Activated CD8-positive, alpha-beta T cell treated with anti-CD3 and anti-CD28 coated beads for 36 hours (primary cell): Measurements from ENCODE around the gene SELENOT. TPM values are rescaled to one million over a fixed set of nuclear protein-coding genes. Genes with fewer than 3 reads are reported as not detected.

Source experiments
- ATAC-seq: fragments of 200-7000 bp; cut with Tn5 transposase; one replicate; pipeline ENCODE4 v1.10.0; 2021; ENCODE audit warnings: mild to moderate bottlenecking, moderate library complexity
- CTCF ChIA-PET: fragments of 350-600 bp; sonication (Branson Sonifier 250); formaldehyde crosslinking; loops from one replicate; lab custom pipeline; 2021; ENCODE audit warnings: antibody characterized with exemption; lab: Charles Lee
- POLR2A ChIA-PET: fragments of 350-600 bp; sonication (Branson Sonifier 250); formaldehyde crosslinking; loops from one replicate; lab custom pipeline; 2021; ENCODE audit warnings: antibody characterized with exemption; lab: Charles Lee
- DNase-seq: peaks from one replicate; pipeline ENCODE4 v3.0.0-alpha.2; 2020
- H3K27ac Mint-ChIP-seq: one replicate; pipeline ENCODE4 v1.8.0; 2021; ENCODE audit warnings: mild to moderate bottlenecking, mixed read lengths
- H3K27me3 Mint-ChIP-seq: one replicate; pipeline ENCODE4 v1.8.0; 2021; ENCODE audit warnings: mixed read lengths
- H3K36me3 Mint-ChIP-seq: one replicate; pipeline ENCODE4 v1.8.0; 2021; ENCODE audit warnings: low read depth, mixed read lengths
- H3K4me1 Mint-ChIP-seq: one replicate; pipeline ENCODE4 v1.8.0; 2021; ENCODE audit warnings: low read depth, mixed read lengths
- H3K4me3 Mint-ChIP-seq: one replicate; pipeline ENCODE4 v1.8.0; 2021; ENCODE audit warnings: mild to moderate bottlenecking, moderate library complexity, mixed read lengths
- H3K9me3 Mint-ChIP-seq: one replicate; pipeline ENCODE4 v1.8.0; 2021; ENCODE audit warnings: mixed read lengths
- CTCF ChIP-seq: fragments of 200-600 bp; IDR thresholded peaks from one replicate; pipeline ENCODE4 v1.8.0; 2022; ENCODE audit warnings: antibody characterized with exemption, mild to moderate bottlenecking
- intact Hi-C: fragments of 100-400 bp; cut with micrococcal nuclease; formaldehyde crosslinking; loops from one replicate; pipeline ENCODE4 v1.10.0; 2022
- total RNA-seq, 2 experiments: library from RNA; stranded (reverse); gene quantifications; one replicate each; pipeline ENCODE4 v1.2.3, GENCODE V29; 2021

SELENOT gene
- total RNA-seq, 2 experiments from 2014 or later: 77.6 to 89.8 TPM

GRCh38 chr3:150605998-150606641 is 3.0 kb downstream of the SELENOT start:
- peak overlapping the region; percentile 91 for H3K4me3 Mint-ChIP-seq
- POLR2A ChIA-PET: interaction anchor here (0.6 to 1.0 kb wide), 3 partner anchors 129 to 613 kb away, joined by 3 to 4 read pairs (median 4); no protein-coding TSS in a partner anchor
- intact Hi-C loops: no loop called here
- CTCF ChIA-PET: no interaction called here
- no peak for TF ChIP-seq CTCF
- no peak for DNase-seq
- no peaks in the 10 kb centered on the region for H3K27me3 Mint-ChIP-seq
- no peak for ATAC-seq
- H3K4me1 Mint-ChIP-seq: peaks cover 66% of the 10 kb centered on the region
- peaks cover 39% of the 10 kb centered on the region for H3K36me3 Mint-ChIP-seq
- peak overlapping the region; percentile 68 for H3K27ac Mint-ChIP-seq
- no peaks in the 10 kb centered on the region for H3K9me3 Mint-ChIP-seq

- Mint-ChIP-seq H3K27me3 (no peaks in the 10 kb centered on the region), H3K4me3 (no peak overlapping the region), H3K36me3 (peaks cover 44% of the 10 kb centered on the region), H3K9me3 (no peaks in the 10 kb centered on the region), H3K4me1 (peaks cover 61% of the 10 kb centered on the region), H3K27ac (peak overlapping the region; percentile 34)
- intact Hi-C loops: no loop called here
- TF ChIP-seq CTCF: no peak
- ATAC-seq: no peak
- ChIA-PET POLR2A (no interaction called here), CTCF (no interaction called here)
- DNase-seq: no peak
Measured at GRCh38 chr3:150607267-150608065, 4.3 kb downstream of the SELENOT start.

GRCh38 chr3:150609988-150610387 is 6.9 kb downstream of the SELENOT start:
- peak; percentile 60 for ATAC-seq
- intact Hi-C loops: no loop called here
- no peaks in the 10 kb centered on the region for H3K27me3 Mint-ChIP-seq
- DNase-seq: no peak
- peak overlapping the region; percentile 73 for H3K27ac Mint-ChIP-seq
- ChIA-PET CTCF (no interaction called here), POLR2A (no interaction called here)
- TF ChIP-seq CTCF: no peak
- H3K36me3 Mint-ChIP-seq: peaks cover 54% of the 10 kb centered on the region
- peaks cover 81% of the 10 kb centered on the region for H3K4me1 Mint-ChIP-seq
- no peaks in the 10 kb centered on the region for H3K9me3 Mint-ChIP-seq
- no peak overlapping the region for H3K4me3 Mint-ChIP-seq

- no peak for ATAC-seq
- POLR2A ChIA-PET: interaction anchor here (1.3 kb wide), 1 partner anchor 17 kb away, joined by 4 read pairs; no protein-coding TSS in a partner anchor
- H3K27me3 Mint-ChIP-seq: no peaks in the 10 kb centered on the region
- CTCF ChIA-PET: no interaction called here
- no peak overlapping the region for H3K27ac Mint-ChIP-seq
- no peak for DNase-seq
- no peak for TF ChIP-seq CTCF
- H3K9me3 Mint-ChIP-seq: no peaks in the 10 kb centered on the region
- intact Hi-C loops: no loop called here
- no peak overlapping the region for H3K4me3 Mint-ChIP-seq
- H3K4me1 Mint-ChIP-seq: peaks cover 75% of the 10 kb centered on the region
- H3K36me3 Mint-ChIP-seq: peaks cover 53% of the 10 kb centered on the region
Measured at GRCh38 chr3:150610785-150611184, 7.7 kb downstream of the SELENOT start.

DNA sequence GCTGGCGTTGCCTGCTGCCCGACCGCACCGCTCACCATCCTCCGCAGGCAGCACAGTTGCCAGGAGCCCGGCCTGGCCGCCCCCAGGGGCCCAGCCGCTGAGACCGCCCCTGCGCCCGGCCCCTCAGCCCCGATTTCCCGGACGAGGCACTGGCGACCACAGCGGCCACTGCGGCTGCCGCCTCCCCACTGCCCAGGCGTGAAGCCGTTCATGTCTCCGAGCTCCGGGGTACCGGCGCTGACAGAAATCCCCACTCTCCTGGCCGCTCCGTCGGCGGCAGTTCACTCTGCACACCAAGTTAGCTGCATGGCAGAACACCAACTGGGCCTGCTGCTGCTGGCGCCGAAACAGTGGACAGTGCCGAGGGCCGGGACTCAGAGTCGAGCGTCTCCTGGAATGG is 8.5 kb downstream of the SELENOT start:
- ATAC-seq (no peak), DNase-seq (no peak)
- ChIA-PET POLR2A (interaction anchor here (1.3 to 3.1 kb wide), 2 partner anchors 9 to 17 kb away, joined by 4 to 14 read pairs; partner anchors contain the start of gene SELENOT), CTCF (no interaction called here)
- Mint-ChIP-seq H3K27me3 (no peaks in the 10 kb centered on the region), H3K36me3 (peaks cover 48% of the 10 kb centered on the region), H3K27ac (no peak overlapping the region), H3K4me3 (no peak overlapping the region), H3K4me1 (peaks cover 70% of the 10 kb centered on the region), H3K9me3 (no peaks in the 10 kb centered on the region)
- intact Hi-C loops: no loop called here
- TF ChIP-seq CTCF: no peak
